Measurements from ENCODE around the gene FYN.

The FYN gene

GRCh38 chr6:111625461-111626391 lies 247.5 kb downstream of the FYN start:
- DNase-seq (ENCODE audit: low read depth) = no peak

DNA sequence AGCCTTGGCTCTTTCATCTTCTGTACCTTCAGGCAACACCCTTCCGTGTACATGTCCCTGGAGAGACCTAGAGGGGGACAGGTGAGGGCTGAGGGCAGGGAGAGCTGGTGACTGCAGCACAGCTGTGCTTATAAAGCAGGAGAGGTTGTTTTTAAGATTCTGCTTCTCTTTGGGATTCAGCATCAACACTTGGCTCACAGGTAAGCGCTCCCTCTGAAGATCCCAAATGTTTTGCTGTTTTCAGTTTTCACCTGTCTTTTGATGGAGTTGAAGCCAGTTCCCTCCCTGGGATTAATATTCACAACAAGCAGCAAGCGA lies 248.2 kb downstream of the FYN start:
- DNase-seq (ENCODE audit: low read depth) = no peak

DNA sequence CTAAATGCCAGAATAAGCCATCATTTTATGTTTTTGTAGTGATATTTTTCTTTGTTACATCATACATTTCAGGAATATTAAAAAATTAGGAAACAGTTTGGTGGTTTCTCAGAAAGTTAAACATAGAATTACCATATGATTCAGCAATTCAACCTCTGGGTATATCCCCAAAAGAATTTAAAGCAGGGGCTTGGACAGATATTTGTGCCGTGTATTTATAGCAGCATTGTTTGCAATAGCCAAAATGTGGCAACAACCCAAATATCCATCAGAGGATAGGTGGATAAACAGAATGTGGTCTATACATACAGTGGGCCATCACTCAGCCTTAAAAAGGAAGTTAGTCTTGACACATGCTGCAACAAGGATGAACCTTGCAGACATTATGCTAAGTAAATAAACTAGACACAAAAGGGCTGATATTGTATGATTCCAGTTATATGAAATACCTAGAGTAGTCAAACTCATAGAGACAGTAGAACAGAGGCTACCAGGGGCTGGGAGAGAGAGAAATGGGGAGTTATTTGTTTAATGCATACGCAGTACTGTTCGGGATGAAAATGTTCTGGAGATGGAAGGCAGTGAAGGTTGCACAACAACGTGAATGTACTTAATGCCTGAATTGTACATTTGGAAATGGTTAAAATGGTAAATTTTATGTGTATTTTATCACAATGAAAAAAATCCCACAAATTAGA lies 248.7 kb downstream of the FYN start:
- no peak for DNase-seq (ENCODE audit: low read depth)

DNA sequence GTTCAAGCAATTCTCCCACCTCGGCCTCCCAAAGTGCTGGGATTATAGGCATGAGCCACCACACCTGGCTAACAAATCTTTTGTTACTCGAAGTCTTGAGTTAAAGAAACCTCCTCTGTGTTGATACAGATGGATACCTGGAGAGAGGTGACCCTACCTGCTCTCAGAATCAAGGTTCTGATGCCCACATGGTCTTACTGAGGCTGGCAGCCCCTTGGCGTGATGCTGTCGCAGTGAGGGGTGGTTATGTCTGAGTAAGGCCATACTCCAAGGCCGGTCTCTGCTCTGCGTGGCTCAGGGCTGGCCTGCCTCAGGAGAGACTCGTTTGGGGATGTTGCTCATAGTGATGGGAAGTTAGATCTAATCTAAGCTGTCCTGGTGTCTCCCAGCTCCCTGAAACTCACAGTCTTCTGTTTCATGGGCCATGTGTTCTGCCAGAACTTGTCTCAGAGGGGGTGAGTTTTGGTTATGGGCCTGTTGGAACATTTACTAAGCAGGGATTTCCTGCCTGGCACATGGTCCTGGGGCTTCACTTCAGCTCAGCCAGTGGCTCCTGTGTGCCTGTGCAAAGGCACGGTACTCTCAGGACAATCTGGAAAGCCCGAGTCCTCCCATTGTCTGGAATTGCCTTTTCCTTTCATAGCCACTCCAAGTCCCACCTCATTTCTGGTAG lies 250.1 kb downstream of the FYN start:
- DNase-seq (ENCODE audit: low read depth) = no peak

DNA sequence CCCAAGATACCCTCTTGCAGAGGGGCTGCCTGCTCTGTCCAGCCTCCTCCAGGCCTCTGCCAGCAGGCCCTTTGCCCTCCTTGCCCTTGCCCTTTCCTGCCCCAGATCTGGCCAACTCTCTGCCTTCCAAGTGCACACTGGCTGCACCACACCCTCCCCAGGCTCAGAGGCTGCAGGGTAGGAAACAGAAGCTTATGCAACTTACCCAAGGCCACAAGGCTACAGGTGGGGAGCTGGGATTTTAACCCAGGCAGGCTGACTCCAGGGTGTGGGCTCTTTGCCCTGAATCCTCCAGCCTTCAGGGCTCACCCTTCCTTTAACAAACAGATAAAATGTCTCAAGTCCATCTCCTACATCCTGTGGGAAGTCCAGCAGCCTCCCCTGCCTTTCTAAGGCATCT lies 253.1 kb downstream of the FYN start:
- DNase-seq (ENCODE audit: low read depth) = no peak

DNA sequence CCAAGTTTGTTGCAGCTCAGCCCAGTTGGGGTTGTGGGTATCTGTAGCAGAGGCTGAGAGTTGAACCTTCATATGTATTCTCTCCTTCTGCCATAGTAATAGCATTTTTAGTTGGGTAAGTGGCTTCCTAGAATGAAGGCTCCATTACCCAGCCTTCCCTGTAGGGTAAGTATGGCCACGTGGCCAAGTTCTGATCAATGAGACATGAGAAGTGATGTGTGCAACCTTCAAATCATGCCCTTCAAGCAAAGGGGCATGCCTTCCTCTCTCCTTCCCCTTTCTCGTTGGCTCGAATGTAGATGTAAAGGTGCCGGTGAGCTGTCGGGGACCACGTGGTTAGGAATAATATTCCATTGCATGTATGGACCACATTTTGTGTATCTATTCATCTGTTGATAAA lies 254.8 kb downstream of the FYN start:
- DNase-seq (ENCODE audit: low read depth) = no peak

DNA sequence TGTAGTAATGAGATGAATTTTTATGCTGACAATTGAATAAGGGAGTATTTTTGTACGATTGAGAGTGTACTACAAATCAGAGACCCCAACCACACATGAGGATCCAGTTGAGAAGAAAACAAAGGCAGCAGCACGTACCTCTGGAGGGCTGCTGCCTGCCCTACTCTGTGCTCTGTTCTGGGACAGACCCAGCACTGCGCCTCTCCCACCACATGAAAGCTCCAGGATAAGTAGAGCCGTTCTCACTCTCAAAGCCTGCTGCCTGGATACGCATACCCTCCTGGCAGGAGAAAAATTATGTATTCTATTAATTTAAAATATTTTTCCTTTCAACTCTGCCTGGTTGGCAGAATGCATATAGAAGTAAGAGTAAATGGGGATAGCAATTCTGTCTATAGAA lies 256.1 kb downstream of the FYN start:
- no peak for DNase-seq (ENCODE audit: low read depth)

DNA sequence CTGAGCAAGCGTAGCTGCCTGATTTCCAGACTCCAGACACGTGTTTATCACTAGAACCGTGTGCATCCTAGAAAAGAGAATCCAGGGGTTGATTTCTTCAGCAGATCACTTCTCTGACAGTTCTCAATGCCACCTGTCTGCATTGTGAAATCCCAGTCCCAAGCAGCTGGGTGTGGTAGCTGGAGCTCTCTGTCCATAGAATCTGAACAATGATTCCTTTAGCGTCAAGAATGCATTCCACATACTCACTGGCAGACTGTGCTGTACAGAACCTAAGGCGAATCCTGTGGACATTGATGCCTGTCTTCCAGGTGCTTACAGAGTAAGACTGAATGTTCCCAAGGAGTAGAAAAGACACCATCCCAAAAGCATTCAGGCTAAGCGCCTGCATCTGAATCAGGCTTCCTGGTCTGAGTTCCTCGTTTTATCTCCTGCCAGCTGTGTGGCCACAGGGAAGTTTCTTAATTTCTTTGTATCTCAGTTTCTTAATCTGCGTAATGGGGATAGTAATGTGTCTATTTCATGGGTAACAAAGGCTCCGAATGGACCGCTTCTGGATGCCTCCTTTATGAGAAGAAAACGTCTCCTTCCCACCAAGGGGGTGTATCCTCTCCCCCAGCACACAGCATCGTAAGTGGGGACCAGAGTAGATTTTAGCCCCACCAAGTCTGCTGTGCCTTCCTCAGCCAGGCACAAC lies 257.2 kb downstream of the FYN start:
- DNase-seq (ENCODE audit: low read depth) = no peak

- no peak for DNase-seq (ENCODE audit: low read depth)
Measured at GRCh38 chr6:111614833-111615582, 258.2 kb downstream of the FYN start.

DNA sequence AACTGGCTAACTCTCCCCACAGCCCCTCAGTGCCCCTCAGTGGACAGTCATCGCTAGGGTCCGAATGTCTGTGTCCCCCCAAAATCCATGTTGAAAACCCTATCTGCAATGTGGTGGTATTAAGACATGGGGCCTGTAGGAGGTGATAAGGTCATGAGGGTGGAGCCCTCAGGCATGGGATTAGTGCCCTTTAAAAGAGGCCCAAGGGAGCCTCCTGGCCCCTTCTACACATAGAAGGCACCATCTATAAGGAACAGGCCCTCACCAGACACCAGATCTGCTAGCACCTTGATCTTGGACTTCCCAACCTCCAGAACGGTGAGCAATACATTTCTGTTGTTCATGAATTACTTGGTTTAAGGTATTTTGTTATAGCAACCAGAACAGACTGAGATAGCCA lies 260.9 kb downstream of the FYN start:
- DNase-seq (ENCODE audit: low read depth) = no peak

DNA sequence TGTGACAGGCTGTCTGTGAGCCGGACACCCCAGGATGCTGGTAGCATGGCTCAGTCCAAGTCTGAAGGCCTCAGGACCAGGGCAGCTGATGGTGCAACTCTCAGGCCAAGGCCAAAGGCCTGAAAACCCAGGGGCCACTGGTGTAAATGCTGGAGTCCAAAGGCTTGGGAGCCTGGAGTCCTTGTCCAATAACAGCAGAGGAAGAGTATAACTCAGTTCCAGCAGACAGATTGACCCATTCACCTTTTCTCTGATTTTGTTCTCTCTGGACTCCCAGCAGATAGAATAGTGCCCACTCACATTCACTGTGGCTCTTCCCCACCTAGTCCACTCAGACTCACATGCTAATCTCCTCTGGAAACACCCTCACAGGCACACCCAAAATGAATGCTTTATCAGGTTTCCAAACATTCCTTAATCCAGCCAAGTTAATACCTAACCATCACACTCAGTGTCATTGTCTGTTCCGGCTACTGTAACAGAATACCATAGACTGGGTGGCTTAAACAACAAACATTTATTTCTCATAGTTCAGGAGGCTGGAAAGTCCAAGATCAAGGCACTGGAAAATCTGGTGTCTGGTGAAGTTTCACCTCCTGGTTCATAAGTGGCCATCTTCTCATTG lies 262.6 kb downstream of the FYN start:
- no peak for DNase-seq (ENCODE audit: low read depth)

All from stimulated activated CD8-positive, alpha-beta memory T cell treated with anti-CD3 and anti-CD28 coated beads, Interleukin-7, amount 100 ng/mL, for 24 hours (primary cell).